Natural killer cell (primary cell): Measurements from ENCODE around the gene KIF3B. TPM values are rescaled to one million over a fixed set of nuclear protein-coding genes. Genes with fewer than 3 reads are reported as not detected.

Experiments
- ATAC-seq, 3 donors: fragments of 150-1000 bp in 2 of 3; fragments of 200-7000 bp in 1 of 3; cut with Tn5 transposase; 1 replicate in 1 of 3; 2 replicates in 2 of 3; pipeline ENCODE4 v1.10.0; 2021; ENCODE audit warnings: mild to moderate bottlenecking in 2 of 3, moderate library complexity in 2 of 3
- DNase-seq, 2 donors: peaks; one replicate each; pipeline versions ENCODE4 v3.0.0 to v3.0.0-alpha.2; 2013 to 2021; ENCODE audit warnings: mixed read lengths in 1 of 2
- H3K27ac ChIP-seq: one replicate; pipeline ENCODE4 v1.5.1; 2013; ENCODE audit warnings: mild to moderate bottlenecking, low read length
- H3K27me3 ChIP-seq: one replicate; pipeline ENCODE4 v1.6.1; 2013; ENCODE audit warnings: low read length; ENCODE audit not compliant: control insufficient read depth, insufficient read depth
- H3K36me3 ChIP-seq: one replicate; pipeline ENCODE4 v1.6.1; 2013; ENCODE audit warnings: low read length; ENCODE audit not compliant: control insufficient read depth, insufficient read depth
- H3K4me1 ChIP-seq: one replicate; pipeline ENCODE4 v1.6.1; 2013; ENCODE audit warnings: low read length; ENCODE audit not compliant: control insufficient read depth, insufficient read depth
- H3K4me3 ChIP-seq: one replicate; pipeline ENCODE4 v1.5.1; 2013; ENCODE audit warnings: low read length
- H3K9me3 ChIP-seq: one replicate; pipeline ENCODE4 v1.6.1; 2013; ENCODE audit warnings: low read length; ENCODE audit not compliant: control insufficient read depth, insufficient read depth
- H3K27ac Mint-ChIP-seq, 2 donors: one replicate each; pipeline ENCODE4 v1.8.0; 2022; ENCODE audit warnings: mild to moderate bottlenecking in 2 of 2, mixed read lengths in 2 of 2, moderate library complexity in 1 of 2
- H3K27me3 Mint-ChIP-seq, 2 donors: one replicate each; pipeline ENCODE4 v1.8.0; 2022; ENCODE audit warnings: low read depth in 2 of 2, mixed read lengths in 2 of 2
- H3K36me3 Mint-ChIP-seq: one replicate; pipeline ENCODE4 v1.8.0; 2022; ENCODE audit warnings: mixed read lengths
- H3K4me1 Mint-ChIP-seq, 2 donors: one replicate each; pipeline ENCODE4 v1.8.0; 2022; ENCODE audit warnings: mixed read lengths in 2 of 2
- H3K4me3 Mint-ChIP-seq: one replicate; pipeline ENCODE4 v1.8.0; 2022; ENCODE audit warnings: mild to moderate bottlenecking, moderate library complexity, mixed read lengths
- H3K9me3 Mint-ChIP-seq, 2 donors: one replicate each; pipeline ENCODE4 v1.8.0; 2022; ENCODE audit warnings: mixed read lengths in 2 of 2
- CTCF ChIP-seq: fragments of 200-600 bp; IDR thresholded peaks from one replicate; pipeline ENCODE4 v1.8.0; 2022; ENCODE audit warnings: antibody characterized with exemption
- WGBS: methylation state at CpG from one replicate; pipeline ENCODE4 v1.1.7; 2013; ENCODE audit warnings: missing lambda C conversion rate; ENCODE audit not compliant: insufficient coverage; 5-methylcytosine and 5-hydroxymethylcytosine counted together
- intact Hi-C: fragments of 100-400 bp; cut with micrococcal nuclease; formaldehyde crosslinking; loops from one replicate; pipeline ENCODE4 v1.14.2; 2022
- total RNA-seq, 4 donors: library from RNA; stranded (reverse); fragments of 120-200 nt in 1 of 4; gene quantifications; one replicate each; pipeline versions ENCODE4 v1.2.3 to v1.2.4, GENCODE V29; 2013 to 2022

KIF3B gene
- total RNA-seq, 3 donors from 2014 or later (not counting 1 experiment from before 2014, with no cell fraction given): 10.2 to 14.3 (median 13.2) TPM

GRCh38 chr20:32329817-32330554 is 52.5 kb downstream of the KIF3B start:
- Mint-ChIP-seq H3K27ac (no peak overlapping the region), H3K9me3 (no peaks in the 10 kb centered on the region), H3K27me3 (no peaks in the 10 kb centered on the region), H3K4me1 (peaks cover 0 to 6% of the 10 kb centered on the region in 2 donors), H3K36me3 (peaks cover 12% of the 10 kb centered on the region), H3K4me3 (no peak overlapping the region)
- Histone ChIP-seq H3K9me3 (no peaks in the 10 kb centered on the region), H3K36me3 (peaks cover 43% of the 10 kb centered on the region), H3K27ac (no peak overlapping the region), H3K4me1 (peaks cover 9% of the 10 kb centered on the region), H3K27me3 (no peaks in the 10 kb centered on the region), H3K4me3 (no peak overlapping the region)
- no peak for ATAC-seq
- TF ChIP-seq CTCF: no peak
- no peak for DNase-seq
- 94% methylated on average over 6 of the region's 7 CpGs for WGBS
- intact Hi-C loops: no loop called here

- H3K36me3 Mint-ChIP-seq: peaks cover 12% of the 10 kb centered on the region
Measured at GRCh38 chr20:32330555-32330897, 53.1 kb downstream of the KIF3B start.

GRCh38 chr20:32332614-32333013 is 55.2 kb downstream of the KIF3B start:
- no peak for TF ChIP-seq CTCF
- H3K27ac ChIP-seq: no peak overlapping the region

More at GRCh38 chr20:32330555-32330897, 53.1 kb downstream of the KIF3B start:
- ATAC-seq (no peak), DNase-seq (no peak)
- no peak for TF ChIP-seq CTCF
- Histone ChIP-seq H3K36me3 (peaks cover 43% of the 10 kb centered on the region), H3K27ac (no peak overlapping the region), H3K27me3 (no peaks in the 10 kb centered on the region), H3K4me1 (peaks cover 9% of the 10 kb centered on the region), H3K4me3 (no peak overlapping the region), H3K9me3 (no peaks in the 10 kb centered on the region)
- Mint-ChIP-seq H3K4me1 (peaks cover 0 to 6% of the 10 kb centered on the region in 2 donors), H3K4me3 (no peak overlapping the region), H3K27me3 (no peaks in the 10 kb centered on the region), H3K27ac (no peak overlapping the region), H3K9me3 (no peaks in the 10 kb centered on the region)
- intact Hi-C loops: no loop called here
- 100% methylated on average over 1 of the region's 1 CpG for WGBS

More at GRCh38 chr20:32332614-32333013, 55.2 kb downstream of the KIF3B start:
- Mint-ChIP-seq H3K9me3 (no peaks in the 10 kb centered on the region), H3K4me3 (no peak overlapping the region), H3K4me1 (peaks cover 0 to 6% of the 10 kb centered on the region in 2 donors), H3K27me3 (no peaks in the 10 kb centered on the region), H3K36me3 (peaks cover 12% of the 10 kb centered on the region), H3K27ac (no peak overlapping the region)
- 86% methylated on average over 3 of the region's 3 CpGs for WGBS
- intact Hi-C loops: no loop called here
- DNase-seq (no peak), ATAC-seq (no peak)
- peaks cover 9% of the 10 kb centered on the region for H3K4me1 ChIP-seq
- H3K27me3 ChIP-seq: no peaks in the 10 kb centered on the region
- H3K4me3 ChIP-seq: no peak overlapping the region
- peaks cover 29% of the 10 kb centered on the region for H3K36me3 ChIP-seq
- no peaks in the 10 kb centered on the region for H3K9me3 ChIP-seq
